ENCODE data around the gene TBCC.

The TBCC gene

GRCh38 chr6:42714098-42714761, 31.7 kb downstream of the TBCC start:
- ChIA-PET CTCF (interaction anchor here (1.0 to 1.4 kb wide), 2 partner anchors 10 to 602 kb away, joined by 3 to 4 read pairs; no protein-coding TSS in a partner anchor), POLR2A (no interaction called here)
- no peaks in the 10 kb centered on the region for H3K27me3 ChIP-seq (replicated peaks in 2 of 5; ENCODE audit: control insufficient read depth in 4 of 5, insufficient read depth in 5 of 5, low read length in 4 of 5)
- WGBS (ENCODE audit: insufficient coverage) = 79% methylated on average over 2 of the region's 4 CpGs
- no peaks in the 10 kb centered on the region for H3K36me3 ChIP-seq (ENCODE audit: control insufficient read depth in 4 of 4, insufficient read depth in 4 of 4, low read length in 3 of 4)
- H3K27ac ChIP-seq (ENCODE audit: insufficient read depth in 1 of 2, low read depth in 1 of 2, low read length in 2 of 2, poor library complexity in 1 of 2, severe bottlenecking in 2 of 2) = no peak overlapping the region
- peak in 2 of 3 donors; percentile 9 to 13 for DNase-seq
- no peaks in the 10 kb centered on the region for H3K4me1 ChIP-seq (ENCODE audit: control extremely low read depth in 1 of 4, control insufficient read depth in 4 of 4, insufficient read depth in 4 of 4, low read length in 3 of 4)
- no peak overlapping the region for H3K4me3 ChIP-seq (ENCODE audit: control insufficient read depth in 1 of 7, extremely low read depth in 1 of 7, insufficient read depth in 4 of 7, low read depth in 2 of 7, low read length in 6 of 7)
- H3K9me3 ChIP-seq (ENCODE audit: control extremely low read depth in 1 of 5, control insufficient read depth in 4 of 5, insufficient read depth in 2 of 5, low read depth in 1 of 5, low read length in 4 of 5) = peaks cover 0 to 7% (median 5%) of the 10 kb centered on the region in 5 experiments

GRCh38 chr6:42711930-42712329, 34.0 kb downstream of the TBCC start:
- no peak overlapping the region for H3K4me3 ChIP-seq (ENCODE audit: control insufficient read depth in 1 of 7, extremely low read depth in 1 of 7, insufficient read depth in 4 of 7, low read depth in 2 of 7, low read length in 6 of 7)
- POLR2A ChIA-PET = no interaction called here
- CTCF ChIA-PET = interaction anchor here (0.8 kb wide), 1 partner anchor 10 kb away, joined by 3 read pairs; no protein-coding TSS in a partner anchor

GRCh38 chr6:42710316-42710715, 35.6 kb downstream of the TBCC start:
- Histone ChIP-seq H3K9me3 (ENCODE audit: control extremely low read depth in 1 of 5, control insufficient read depth in 4 of 5, insufficient read depth in 2 of 5, low read depth in 1 of 5, low read length in 4 of 5) (peaks cover 0 to 7% (median 5%) of the 10 kb centered on the region in 5 experiments), H3K36me3 (ENCODE audit: control insufficient read depth in 4 of 4, insufficient read depth in 4 of 4, low read length in 3 of 4) (no peaks in the 10 kb centered on the region), H3K27ac (ENCODE audit: insufficient read depth in 1 of 2, low read depth in 1 of 2, low read length in 2 of 2, poor library complexity in 1 of 2, severe bottlenecking in 2 of 2) (no peak overlapping the region), H3K4me1 (ENCODE audit: control extremely low read depth in 1 of 4, control insufficient read depth in 4 of 4, insufficient read depth in 4 of 4, low read length in 3 of 4) (no peaks in the 10 kb centered on the region), H3K27me3 (replicated peaks in 2 of 5; ENCODE audit: control insufficient read depth in 4 of 5, insufficient read depth in 5 of 5, low read length in 4 of 5) (no peaks in the 10 kb centered on the region), H3K4me3 (ENCODE audit: control insufficient read depth in 1 of 7, extremely low read depth in 1 of 7, insufficient read depth in 4 of 7, low read depth in 2 of 7, low read length in 6 of 7) (no peak overlapping the region)
- DNase-seq = no peak
- POLR2A ChIA-PET = no interaction called here
- WGBS (ENCODE audit: insufficient coverage) = 77% methylated on average over 6 of the region's 9 CpGs
- CTCF ChIA-PET = no interaction called here

More at GRCh38 chr6:42711930-42712329, 34.0 kb downstream of the TBCC start:
- peaks cover 0 to 7% (median 5%) of the 10 kb centered on the region in 5 experiments for H3K9me3 ChIP-seq (ENCODE audit: control extremely low read depth in 1 of 5, control insufficient read depth in 4 of 5, insufficient read depth in 2 of 5, low read depth in 1 of 5, low read length in 4 of 5)
- H3K27me3 ChIP-seq (replicated peaks in 2 of 5; ENCODE audit: control insufficient read depth in 4 of 5, insufficient read depth in 5 of 5, low read length in 4 of 5) = no peaks in the 10 kb centered on the region
- H3K27ac ChIP-seq (ENCODE audit: insufficient read depth in 1 of 2, low read depth in 1 of 2, low read length in 2 of 2, poor library complexity in 1 of 2, severe bottlenecking in 2 of 2) = no peak overlapping the region
- no peak for DNase-seq
- WGBS (ENCODE audit: insufficient coverage) = 91% methylated on average over 4 of the region's 5 CpGs
- H3K36me3 ChIP-seq (ENCODE audit: control insufficient read depth in 4 of 4, insufficient read depth in 4 of 4, low read length in 3 of 4) = no peaks in the 10 kb centered on the region
- H3K4me1 ChIP-seq (ENCODE audit: control extremely low read depth in 1 of 4, control insufficient read depth in 4 of 4, insufficient read depth in 4 of 4, low read length in 3 of 4) = no peaks in the 10 kb centered on the region

- no peak overlapping the region for H3K4me3 ChIP-seq (ENCODE audit: control insufficient read depth in 1 of 7, extremely low read depth in 1 of 7, insufficient read depth in 4 of 7, low read depth in 2 of 7, low read length in 6 of 7)
- CTCF ChIA-PET = no interaction called here
- H3K4me1 ChIP-seq (ENCODE audit: control extremely low read depth in 1 of 4, control insufficient read depth in 4 of 4, insufficient read depth in 4 of 4, low read length in 3 of 4) = no peaks in the 10 kb centered on the region
- no peak for DNase-seq
- H3K27me3 ChIP-seq (replicated peaks in 2 of 5; ENCODE audit: control insufficient read depth in 4 of 5, insufficient read depth in 5 of 5, low read length in 4 of 5) = no peaks in the 10 kb centered on the region
- POLR2A ChIA-PET = no interaction called here
- H3K9me3 ChIP-seq (ENCODE audit: control extremely low read depth in 1 of 5, control insufficient read depth in 4 of 5, insufficient read depth in 2 of 5, low read depth in 1 of 5, low read length in 4 of 5) = peaks cover 0 to 7% (median 5%) of the 10 kb centered on the region in 5 experiments
- WGBS (ENCODE audit: insufficient coverage) = 100% methylated on average over 2 of the region's 6 CpGs
- no peaks in the 10 kb centered on the region for H3K36me3 ChIP-seq (ENCODE audit: control insufficient read depth in 4 of 4, insufficient read depth in 4 of 4, low read length in 3 of 4)
- H3K27ac ChIP-seq (ENCODE audit: insufficient read depth in 1 of 2, low read depth in 1 of 2, low read length in 2 of 2, poor library complexity in 1 of 2, severe bottlenecking in 2 of 2) = no peak overlapping the region
These were observed 36.0 kb downstream of the TBCC start for GRCh38 chr6:42709871-42710270.

- DNase-seq = no peak
- Histone ChIP-seq H3K4me1 (ENCODE audit: control extremely low read depth in 1 of 4, control insufficient read depth in 4 of 4, insufficient read depth in 4 of 4, low read length in 3 of 4) (no peaks in the 10 kb centered on the region), H3K9me3 (ENCODE audit: control extremely low read depth in 1 of 5, control insufficient read depth in 4 of 5, insufficient read depth in 2 of 5, low read depth in 1 of 5, low read length in 4 of 5) (peaks cover 0 to 7% (median 5%) of the 10 kb centered on the region in 5 experiments), H3K4me3 (ENCODE audit: control insufficient read depth in 1 of 7, extremely low read depth in 1 of 7, insufficient read depth in 4 of 7, low read depth in 2 of 7, low read length in 6 of 7) (no peak overlapping the region), H3K27me3 (replicated peaks in 2 of 5; ENCODE audit: control insufficient read depth in 4 of 5, insufficient read depth in 5 of 5, low read length in 4 of 5) (no peaks in the 10 kb centered on the region), H3K36me3 (ENCODE audit: control insufficient read depth in 4 of 4, insufficient read depth in 4 of 4, low read length in 3 of 4) (no peaks in the 10 kb centered on the region), H3K27ac (ENCODE audit: insufficient read depth in 1 of 2, low read depth in 1 of 2, low read length in 2 of 2, poor library complexity in 1 of 2, severe bottlenecking in 2 of 2) (no peak overlapping the region)
- 96% methylated on average over 8 of the region's 11 CpGs for WGBS (ENCODE audit: insufficient coverage)
- POLR2A ChIA-PET = no interaction called here
- CTCF ChIA-PET = no interaction called here
These were observed 37.8 kb downstream of the TBCC start for GRCh38 chr6:42708096-42708495.

- no peak for DNase-seq
- Histone ChIP-seq H3K9me3 (ENCODE audit: control extremely low read depth in 1 of 5, control insufficient read depth in 4 of 5, insufficient read depth in 2 of 5, low read depth in 1 of 5, low read length in 4 of 5) (peaks cover 0 to 7% (median 5%) of the 10 kb centered on the region in 5 experiments), H3K4me1 (ENCODE audit: control extremely low read depth in 1 of 4, control insufficient read depth in 4 of 4, insufficient read depth in 4 of 4, low read length in 3 of 4) (no peaks in the 10 kb centered on the region), H3K4me3 (ENCODE audit: control insufficient read depth in 1 of 7, extremely low read depth in 1 of 7, insufficient read depth in 4 of 7, low read depth in 2 of 7, low read length in 6 of 7) (no peak overlapping the region), H3K27ac (ENCODE audit: insufficient read depth in 1 of 2, low read depth in 1 of 2, low read length in 2 of 2, poor library complexity in 1 of 2, severe bottlenecking in 2 of 2) (no peak overlapping the region), H3K27me3 (replicated peaks in 2 of 5; ENCODE audit: control insufficient read depth in 4 of 5, insufficient read depth in 5 of 5, low read length in 4 of 5) (no peaks in the 10 kb centered on the region), H3K36me3 (ENCODE audit: control insufficient read depth in 4 of 4, insufficient read depth in 4 of 4, low read length in 3 of 4) (no peaks in the 10 kb centered on the region)
- 93% methylated on average over 3 of the region's 7 CpGs for WGBS (ENCODE audit: insufficient coverage)
- POLR2A ChIA-PET = no interaction called here
- CTCF ChIA-PET = no interaction called here
These were observed 38.3 kb downstream of the TBCC start for GRCh38 chr6:42707595-42707994.

GRCh38 chr6:42704937-42705374, 40.9 kb downstream of the TBCC start:
- no CpG with 5 or more reads among the region's 4 CpGs for WGBS (ENCODE audit: insufficient coverage)
- ChIA-PET POLR2A (no interaction called here), CTCF (interaction anchor here (1.7 kb wide), 1 partner anchor 12 kb away, joined by 6 read pairs; no protein-coding TSS in a partner anchor)
- Histone ChIP-seq H3K36me3 (ENCODE audit: control insufficient read depth in 4 of 4, insufficient read depth in 4 of 4, low read length in 3 of 4) (no peaks in the 10 kb centered on the region), H3K9me3 (ENCODE audit: control extremely low read depth in 1 of 5, control insufficient read depth in 4 of 5, insufficient read depth in 2 of 5, low read depth in 1 of 5, low read length in 4 of 5) (no peaks in the 10 kb centered on the region), H3K4me1 (ENCODE audit: control extremely low read depth in 1 of 4, control insufficient read depth in 4 of 4, insufficient read depth in 4 of 4, low read length in 3 of 4) (no peaks in the 10 kb centered on the region), H3K27ac (ENCODE audit: insufficient read depth in 1 of 2, low read depth in 1 of 2, low read length in 2 of 2, poor library complexity in 1 of 2, severe bottlenecking in 2 of 2) (no peak overlapping the region), H3K27me3 (replicated peaks in 2 of 5; ENCODE audit: control insufficient read depth in 4 of 5, insufficient read depth in 5 of 5, low read length in 4 of 5) (no peaks in the 10 kb centered on the region), H3K4me3 (ENCODE audit: control insufficient read depth in 1 of 7, extremely low read depth in 1 of 7, insufficient read depth in 4 of 7, low read depth in 2 of 7, low read length in 6 of 7) (no peak overlapping the region)
- no peak for DNase-seq

Data from common myeloid progenitor, CD34-positive (primary cell).